Caco-2 (cell line): ENCODE measurements around the gene PRSS53. TPM values are rescaled to one million over a fixed set of nuclear protein-coding genes. Genes with fewer than 3 reads are reported as not detected.
A peak's percentile ranks its signal among the peaks of the same experiment; 100 is the strongest.

ENCODE experiments used
- BruUV-seq: library from RNA; stranded (reverse); fragments of 400-500 nt; replicated peaks from 2 replicates; lab custom pipeline; 2021; lab: Mats Ljungman, UMichigan
- CTCF ChIA-PET: fragments of 300-600 bp; sonication (Branson Sonifier 250); formaldehyde crosslinking; loops from one replicate; lab custom pipeline; 2022; ENCODE audit warnings: antibody characterized with exemption; lab: Charles Lee
- POLR2A ChIA-PET: fragments of 300-600 bp; sonication (Branson Sonifier 250); formaldehyde crosslinking; loops from one replicate; lab custom pipeline; 2022; ENCODE audit warnings: antibody characterized with exemption; lab: Charles Lee
- DNase-seq, 2 experiments: peaks; one replicate each; pipeline versions ENCODE4 v3.0.0 to v3.0.0-alpha.2; 2020 to 2022
- H3K27me3 ChIP-seq: replicated peaks from 2 replicates; pipeline ENCODE4 v1.6.0; 2011; ENCODE audit warnings: low read length; ENCODE audit not compliant: control insufficient read depth, insufficient read depth
- H3K36me3 ChIP-seq: 2 replicates; pipeline ENCODE4 v1.5.1; 2011; ENCODE audit warnings: low read length; ENCODE audit not compliant: control insufficient read depth, insufficient read depth
- H3K4me1 ChIP-seq: fragments of 250-450 bp; sonication (Bioruptor Pico); 2 replicates; pipeline ENCODE4 v1.5.1; 2020; ENCODE audit warnings: mild to moderate bottlenecking
- H3K4me3 ChIP-seq: 2 replicates; pipeline ENCODE4 v1.5.1; 2011; ENCODE audit warnings: low read depth, mild to moderate bottlenecking, control low read depth, low read length
- H3K9me3 ChIP-seq: fragments of 250-450 bp; sonication (Bioruptor Pico); 2 replicates; pipeline ENCODE4 v1.5.1; 2020; ENCODE audit warnings: mild to moderate bottlenecking, moderate library complexity
- H3K27ac Mint-ChIP-seq: one replicate; pipeline ENCODE4 v1.8.0; 2022; ENCODE audit warnings: mixed read lengths; ENCODE audit not compliant: unreplicated experiment
- H3K27me3 Mint-ChIP-seq: one replicate; pipeline ENCODE4 v1.8.0; 2022; ENCODE audit warnings: mixed read lengths; ENCODE audit not compliant: insufficient read depth, unreplicated experiment
- H3K36me3 Mint-ChIP-seq: one replicate; pipeline ENCODE4 v1.8.0; 2022; ENCODE audit warnings: mild to moderate bottlenecking, mixed read lengths; ENCODE audit not compliant: insufficient read depth, unreplicated experiment
- H3K4me1 Mint-ChIP-seq: one replicate; pipeline ENCODE4 v1.8.0; 2022; ENCODE audit warnings: low read depth, mixed read lengths; ENCODE audit not compliant: unreplicated experiment
- H3K4me3 Mint-ChIP-seq: one replicate; pipeline ENCODE4 v1.8.0; 2022; ENCODE audit warnings: mild to moderate bottlenecking, moderate library complexity, mixed read lengths; ENCODE audit not compliant: unreplicated experiment
- H3K9me3 Mint-ChIP-seq: one replicate; pipeline ENCODE4 v1.8.0; 2022; ENCODE audit warnings: mixed read lengths; ENCODE audit not compliant: unreplicated experiment
- intact Hi-C: fragments of 100-400 bp; cut with micrococcal nuclease; formaldehyde crosslinking; loops from one replicate; pipeline ENCODE4 v1.10.0; 2022; ENCODE audit not compliant: unreplicated experiment
- total RNA-seq: library from RNA; stranded (reverse); gene quantifications from 2 replicates; pipeline ENCODE4 v1.2.3, GENCODE V29; 2022
- TF ChIP-seq, protein P1 (sequence below), 2 experiments: fragments of 200-600 bp in 1 of 2; IDR thresholded peaks; 1 replicate in 1 of 2; 2 replicates in 1 of 2; pipeline versions ENCODE4 v1.5.1 to v1.8.0; 2011 to 2022; ENCODE audit warnings: antibody characterized with exemption in 1 of 2, control low read depth in 1 of 2, inconsistent platforms in 1 of 2, low read depth in 1 of 2, low read length in 1 of 2, mild to moderate bottlenecking in 1 of 2, moderate library complexity in 1 of 2; ENCODE audit not compliant: insufficient read depth in 1 of 2, severe bottlenecking in 1 of 2, unreplicated experiment in 1 of 2

Gene PRSS53
- total RNA-seq, 1 experiment from 2014 or later = 1.8 TPM

DNA sequence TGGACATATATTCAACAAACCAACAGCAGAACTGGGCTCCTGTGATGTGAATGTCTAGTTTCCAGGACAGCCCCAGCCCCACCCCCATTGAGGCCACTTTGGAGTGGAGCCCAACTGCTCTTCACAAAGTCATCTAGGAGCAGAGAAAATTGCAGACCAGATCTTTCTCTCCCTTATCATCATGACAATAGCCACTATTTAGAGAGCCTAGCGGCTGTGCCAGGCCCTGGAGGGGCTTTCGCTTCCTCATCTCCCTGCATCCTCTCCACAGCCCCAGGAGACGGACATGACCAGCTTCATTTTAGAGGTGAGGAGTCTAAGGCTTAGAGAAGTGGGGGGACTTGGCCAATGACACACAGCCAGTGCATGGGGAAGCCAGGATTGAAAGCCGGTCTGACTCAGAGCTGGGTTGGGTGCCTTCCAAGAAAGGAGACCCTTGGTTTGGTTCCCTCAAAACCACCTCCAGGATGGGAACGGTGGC, 45.4 kb upstream of the PRSS53 start:
- H3K27ac Mint-ChIP-seq = peak overlapping the region; percentile 75

GRCh38 chr16:31133046-31133501, 44.3 kb upstream of the PRSS53 start:
- no peaks in the 10 kb centered on the region for H3K9me3 Mint-ChIP-seq
- ChIA-PET CTCF (no interaction called here), POLR2A (no interaction called here)
- peaks cover 56% of the 10 kb centered on the region for H3K36me3 Mint-ChIP-seq
- no TSS peak for BruUV-seq
- peak overlapping the region; percentile 75 for H3K27ac Mint-ChIP-seq
- no peaks in the 10 kb centered on the region for H3K27me3 ChIP-seq
- H3K4me3 Mint-ChIP-seq = peak overlapping the region; percentile 76
- TF ChIP-seq, protein P1, sequence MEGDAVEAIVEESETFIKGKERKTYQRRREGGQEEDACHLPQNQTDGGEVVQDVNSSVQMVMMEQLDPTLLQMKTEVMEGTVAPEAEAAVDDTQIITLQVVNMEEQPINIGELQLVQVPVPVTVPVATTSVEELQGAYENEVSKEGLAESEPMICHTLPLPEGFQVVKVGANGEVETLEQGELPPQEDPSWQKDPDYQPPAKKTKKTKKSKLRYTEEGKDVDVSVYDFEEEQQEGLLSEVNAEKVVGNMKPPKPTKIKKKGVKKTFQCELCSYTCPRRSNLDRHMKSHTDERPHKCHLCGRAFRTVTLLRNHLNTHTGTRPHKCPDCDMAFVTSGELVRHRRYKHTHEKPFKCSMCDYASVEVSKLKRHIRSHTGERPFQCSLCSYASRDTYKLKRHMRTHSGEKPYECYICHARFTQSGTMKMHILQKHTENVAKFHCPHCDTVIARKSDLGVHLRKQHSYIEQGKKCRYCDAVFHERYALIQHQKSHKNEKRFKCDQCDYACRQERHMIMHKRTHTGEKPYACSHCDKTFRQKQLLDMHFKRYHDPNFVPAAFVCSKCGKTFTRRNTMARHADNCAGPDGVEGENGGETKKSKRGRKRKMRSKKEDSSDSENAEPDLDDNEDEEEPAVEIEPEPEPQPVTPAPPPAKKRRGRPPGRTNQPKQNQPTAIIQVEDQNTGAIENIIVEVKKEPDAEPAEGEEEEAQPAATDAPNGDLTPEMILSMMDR (IDR thresholded peaks at IDR 0.05; ENCODE audit: insufficient read depth in 1 of 2, low read depth in 1 of 2, low read length in 1 of 2, severe bottlenecking in 1 of 2, unreplicated experiment in 1 of 2) = no peak
- peaks cover 6% of the 10 kb centered on the region for H3K36me3 ChIP-seq
- H3K9me3 ChIP-seq = no peaks in the 10 kb centered on the region
- peaks cover 65% of the 10 kb centered on the region for H3K4me1 ChIP-seq
- H3K4me1 Mint-ChIP-seq = peaks cover 45% of the 10 kb centered on the region
- no peak for DNase-seq
- H3K4me3 ChIP-seq = 0 out of 2 replicates have a peak overlapping the region, but pooled peaks have one; percentile 78
- intact Hi-C loops = loop anchor here (10.0 kb wide), 1 partner anchor 322 kb away; the partner anchor contains the start of gene ARMC5
- H3K27me3 Mint-ChIP-seq = no peaks in the 10 kb centered on the region

More for the DNA sequence above, 45.4 kb upstream of the PRSS53 start:
- BruUV-seq = no TSS peak
- intact Hi-C loops = loop anchor here (10.0 kb wide), 1 partner anchor 321 kb away; the partner anchor contains the start of gene ARMC5
- Histone ChIP-seq H3K4me1 (peaks cover 76% of the 10 kb centered on the region), H3K36me3 (peaks cover 6% of the 10 kb centered on the region), H3K9me3 (no peaks in the 10 kb centered on the region), H3K27me3 (no peaks in the 10 kb centered on the region), H3K4me3 (peak overlapping the region; percentile 78)
- ChIA-PET CTCF (interaction anchor here (0.8 to 2.1 kb wide), 4 partner anchors 8 to 199 kb away, joined by 3 to 12 read pairs (median 3); partner anchors contain the start of gene KAT8), POLR2A (interaction anchor here (3.7 kb wide), 1 partner anchor 17 kb away, joined by 52 read pairs; the partner anchor contains the start of gene KAT8)
- Mint-ChIP-seq H3K4me1 (peaks cover 51% of the 10 kb centered on the region), H3K9me3 (no peaks in the 10 kb centered on the region), H3K4me3 (peak overlapping the region; percentile 76), H3K36me3 (peaks cover 63% of the 10 kb centered on the region), H3K27me3 (no peaks in the 10 kb centered on the region)
- no peak for DNase-seq
- TF ChIP-seq, protein P1 (IDR thresholded peaks at IDR 0.05; ENCODE audit: insufficient read depth in 1 of 2, low read depth in 1 of 2, low read length in 1 of 2, severe bottlenecking in 1 of 2, unreplicated experiment in 1 of 2) = no peak

DNA sequence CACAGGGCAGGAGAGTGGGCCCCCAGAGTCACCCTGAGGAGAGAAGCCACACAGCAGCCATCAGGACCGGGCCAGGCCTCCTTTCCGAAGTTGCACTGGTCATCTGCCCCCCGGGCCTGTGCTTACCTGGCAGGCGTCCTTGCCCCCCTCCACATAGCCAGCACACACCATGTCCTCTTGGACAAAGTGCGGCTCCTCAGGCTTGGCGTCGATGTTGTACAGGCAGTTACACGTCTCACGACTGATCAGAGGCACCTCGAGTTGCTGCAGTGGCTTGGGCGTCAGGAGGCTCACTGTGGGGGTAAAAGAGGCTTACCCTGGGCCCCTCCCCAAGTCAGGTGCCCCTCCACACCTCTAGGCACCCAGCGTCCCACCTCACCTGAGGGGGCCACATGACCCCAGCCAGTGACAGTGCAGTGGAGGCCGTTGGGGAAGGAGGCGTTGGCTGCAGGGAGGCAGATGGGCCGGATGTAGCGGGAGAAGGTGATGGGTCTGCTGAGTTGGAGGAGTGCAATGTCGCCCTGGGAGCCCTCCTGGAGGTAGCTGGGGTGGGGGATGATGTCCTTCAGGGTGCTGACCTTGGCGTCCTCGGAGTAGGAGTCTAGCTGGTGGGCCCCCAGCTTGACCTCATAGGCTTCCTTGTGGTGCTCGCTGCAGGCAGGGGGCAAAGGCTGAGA, 43.7 kb upstream of the PRSS53 start:
- no TSS peak for BruUV-seq
- H3K9me3 Mint-ChIP-seq = no peaks in the 10 kb centered on the region
- ChIA-PET POLR2A (interaction anchor here (1.0 to 3.2 kb wide), 4 partner anchors 10 to 58 kb away, joined by 3 to 35 read pairs (median 12); partner anchors contain the start of genes FUS, KAT8, ZNF646 and ZNF668), CTCF (interaction anchor here (2.0 kb wide), 1 partner anchor 15 kb away, joined by 8 read pairs; the partner anchor contains the start of gene KAT8)
- Histone ChIP-seq H3K9me3 (no peaks in the 10 kb centered on the region), H3K4me1 (peaks cover 59% of the 10 kb centered on the region), H3K4me3 (no peak overlapping the region), H3K36me3 (peaks cover 6% of the 10 kb centered on the region), H3K27me3 (no peaks in the 10 kb centered on the region)
- H3K4me1 Mint-ChIP-seq = peaks cover 43% of the 10 kb centered on the region
- TF ChIP-seq, protein P1 (IDR thresholded peaks at IDR 0.05; ENCODE audit: insufficient read depth in 1 of 2, low read depth in 1 of 2, low read length in 1 of 2, severe bottlenecking in 1 of 2, unreplicated experiment in 1 of 2) = no peak
- peak overlapping the region; percentile 75 for H3K27ac Mint-ChIP-seq
- H3K27me3 Mint-ChIP-seq = no peaks in the 10 kb centered on the region
- H3K36me3 Mint-ChIP-seq = peaks cover 56% of the 10 kb centered on the region
- H3K4me3 Mint-ChIP-seq = peak overlapping the region; percentile 76
- no peak for DNase-seq
- intact Hi-C loops = loop anchor here (10.0 kb wide), 1 partner anchor 322 kb away; the partner anchor contains the start of gene ARMC5
